ENCODE results near the gene CCDC9B.

The CCDC9B gene

GRCh38 chr15:40342416-40343320 is 1.9 kb upstream of the CCDC9B start:
- Histone ChIP-seq H3K27me3 (ENCODE audit: low read depth, low read length) (no peaks in the 10 kb centered on the region), H3K9me3 (ENCODE audit: control insufficient read depth in 1 of 2, low read length in 2 of 2) (no peaks in the 10 kb centered on the region), H3K4me3 (ENCODE audit: low read depth in 1 of 2, low read length in 2 of 2) (no peak overlapping the region), H3K4me1 (ENCODE audit: control insufficient read depth in 1 of 2, insufficient read depth in 2 of 2, low read length in 2 of 2) (peaks cover 38 to 67% of the 10 kb centered on the region in 2 donors), H3K27ac (ENCODE audit: low read length) (peak overlapping the region; percentile 60), H3K36me3 (ENCODE audit: control insufficient read depth in 1 of 2, insufficient read depth in 2 of 2, low read length in 2 of 2) (peaks cover 0 to 5% of the 10 kb centered on the region in 2 donors)

- Histone ChIP-seq H3K27me3 (ENCODE audit: low read depth, low read length) (no peaks in the 10 kb centered on the region), H3K9me3 (ENCODE audit: control insufficient read depth in 1 of 2, low read length in 2 of 2) (no peaks in the 10 kb centered on the region), H3K4me3 (ENCODE audit: low read depth in 1 of 2, low read length in 2 of 2) (peak overlapping the region; percentile 54 to 56), H3K4me1 (ENCODE audit: control insufficient read depth in 1 of 2, insufficient read depth in 2 of 2, low read length in 2 of 2) (peaks cover 47 to 91% of the 10 kb centered on the region in 2 donors), H3K27ac (ENCODE audit: low read length) (peak overlapping the region; percentile 93), H3K36me3 (ENCODE audit: control insufficient read depth in 1 of 2, insufficient read depth in 2 of 2, low read length in 2 of 2) (peaks cover 0 to 15% of the 10 kb centered on the region in 2 donors)
Observed at GRCh38 chr15:40340038-40340739, 550 bp downstream of the CCDC9B start.

- Histone ChIP-seq H3K36me3 (ENCODE audit: control insufficient read depth in 1 of 2, insufficient read depth in 2 of 2, low read length in 2 of 2) (peaks cover 0 to 18% of the 10 kb centered on the region in 2 donors), H3K9me3 (ENCODE audit: control insufficient read depth in 1 of 2, low read length in 2 of 2) (no peaks in the 10 kb centered on the region), H3K27ac (ENCODE audit: low read length) (peak overlapping the region; percentile 93), H3K4me1 (ENCODE audit: control insufficient read depth in 1 of 2, insufficient read depth in 2 of 2, low read length in 2 of 2) (peaks cover 51 to 92% of the 10 kb centered on the region in 2 donors), H3K4me3 (ENCODE audit: low read depth in 1 of 2, low read length in 2 of 2) (peak overlapping the region; percentile 54 to 56), H3K27me3 (ENCODE audit: low read depth, low read length) (no peaks in the 10 kb centered on the region)
Observed at GRCh38 chr15:40339621-40339945, 1.2 kb downstream of the CCDC9B start.

GRCh38 chr15:40338921-40339620 is 1.7 kb downstream of the CCDC9B start:
- Histone ChIP-seq H3K9me3 (ENCODE audit: control insufficient read depth in 1 of 2, low read length in 2 of 2) (no peaks in the 10 kb centered on the region), H3K27ac (ENCODE audit: low read length) (peak overlapping the region; percentile 93), H3K27me3 (ENCODE audit: low read depth, low read length) (no peaks in the 10 kb centered on the region), H3K4me3 (ENCODE audit: low read depth in 1 of 2, low read length in 2 of 2) (peak overlapping the region; percentile 54 to 56), H3K36me3 (ENCODE audit: control insufficient read depth in 1 of 2, insufficient read depth in 2 of 2, low read length in 2 of 2) (peaks cover 0 to 18% of the 10 kb centered on the region in 2 donors), H3K4me1 (ENCODE audit: control insufficient read depth in 1 of 2, insufficient read depth in 2 of 2, low read length in 2 of 2) (peaks cover 54 to 92% of the 10 kb centered on the region in 2 donors)

GRCh38 chr15:40338041-40338657 is 2.6 kb downstream of the CCDC9B start:
- H3K4me3 ChIP-seq (ENCODE audit: low read depth in 1 of 2, low read length in 2 of 2): peak overlapping the region; percentile 54 to 56
- peaks cover 51 to 89% of the 10 kb centered on the region in 2 donors for H3K4me1 ChIP-seq (ENCODE audit: control insufficient read depth in 1 of 2, insufficient read depth in 2 of 2, low read length in 2 of 2)
- H3K9me3 ChIP-seq (ENCODE audit: control insufficient read depth in 1 of 2, low read length in 2 of 2): no peaks in the 10 kb centered on the region
- no peaks in the 10 kb centered on the region for H3K27me3 ChIP-seq (ENCODE audit: low read depth, low read length)
- peaks cover 0 to 18% of the 10 kb centered on the region in 2 donors for H3K36me3 ChIP-seq (ENCODE audit: control insufficient read depth in 1 of 2, insufficient read depth in 2 of 2, low read length in 2 of 2)
- peak overlapping the region; percentile 93 for H3K27ac ChIP-seq (ENCODE audit: low read length)

GRCh38 chr15:40337597-40337996 is 3.1 kb downstream of the CCDC9B start:
- no peaks in the 10 kb centered on the region for H3K27me3 ChIP-seq (ENCODE audit: low read depth, low read length)
- peak overlapping the region in 1 of 2 donors; percentile 54 for H3K4me3 ChIP-seq (ENCODE audit: low read depth in 1 of 2, low read length in 2 of 2)
- H3K4me1 ChIP-seq (ENCODE audit: control insufficient read depth in 1 of 2, insufficient read depth in 2 of 2, low read length in 2 of 2): peaks cover 49 to 88% of the 10 kb centered on the region in 2 donors
- H3K27ac ChIP-seq (ENCODE audit: low read length): peak overlapping the region; percentile 93
- H3K36me3 ChIP-seq (ENCODE audit: control insufficient read depth in 1 of 2, insufficient read depth in 2 of 2, low read length in 2 of 2): peaks cover 0 to 18% of the 10 kb centered on the region in 2 donors
- H3K9me3 ChIP-seq (ENCODE audit: control insufficient read depth in 1 of 2, low read length in 2 of 2): no peaks in the 10 kb centered on the region

GRCh38 chr15:40336744-40337122 is 4.0 kb downstream of the CCDC9B start:
- no peak overlapping the region for H3K4me3 ChIP-seq (ENCODE audit: low read depth in 1 of 2, low read length in 2 of 2)
- no peaks in the 10 kb centered on the region for H3K9me3 ChIP-seq (ENCODE audit: control insufficient read depth in 1 of 2, low read length in 2 of 2)
- H3K36me3 ChIP-seq (ENCODE audit: control insufficient read depth in 1 of 2, insufficient read depth in 2 of 2, low read length in 2 of 2): peaks cover 0 to 18% of the 10 kb centered on the region in 2 donors
- peaks cover 52 to 90% of the 10 kb centered on the region in 2 donors for H3K4me1 ChIP-seq (ENCODE audit: control insufficient read depth in 1 of 2, insufficient read depth in 2 of 2, low read length in 2 of 2)
- peak overlapping the region; percentile 93 for H3K27ac ChIP-seq (ENCODE audit: low read length)
- H3K27me3 ChIP-seq (ENCODE audit: low read depth, low read length): no peaks in the 10 kb centered on the region

- H3K36me3 ChIP-seq (ENCODE audit: control insufficient read depth in 1 of 2, insufficient read depth in 2 of 2, low read length in 2 of 2): peaks cover 0 to 18% of the 10 kb centered on the region in 2 donors
- H3K9me3 ChIP-seq (ENCODE audit: control insufficient read depth in 1 of 2, low read length in 2 of 2): no peaks in the 10 kb centered on the region
- no peak overlapping the region for H3K4me3 ChIP-seq (ENCODE audit: low read depth in 1 of 2, low read length in 2 of 2)
- H3K27me3 ChIP-seq (ENCODE audit: low read depth, low read length): no peaks in the 10 kb centered on the region
- peak overlapping the region; percentile 93 for H3K27ac ChIP-seq (ENCODE audit: low read length)
- H3K4me1 ChIP-seq (ENCODE audit: control insufficient read depth in 1 of 2, insufficient read depth in 2 of 2, low read length in 2 of 2): peaks cover 50 to 86% of the 10 kb centered on the region in 2 donors
Observed at GRCh38 chr15:40335938-40336743, 4.6 kb downstream of the CCDC9B start.

GRCh38 chr15:40334941-40335795 is 5.6 kb downstream of the CCDC9B start:
- Histone ChIP-seq H3K4me1 (ENCODE audit: control insufficient read depth in 1 of 2, insufficient read depth in 2 of 2, low read length in 2 of 2) (peaks cover 52 to 86% of the 10 kb centered on the region in 2 donors), H3K36me3 (ENCODE audit: control insufficient read depth in 1 of 2, insufficient read depth in 2 of 2, low read length in 2 of 2) (peaks cover 0 to 14% of the 10 kb centered on the region in 2 donors), H3K27me3 (ENCODE audit: low read depth, low read length) (no peaks in the 10 kb centered on the region), H3K27ac (ENCODE audit: low read length) (peak overlapping the region; percentile 87), H3K4me3 (ENCODE audit: low read depth in 1 of 2, low read length in 2 of 2) (no peak overlapping the region), H3K9me3 (ENCODE audit: control insufficient read depth in 1 of 2, low read length in 2 of 2) (no peaks in the 10 kb centered on the region)
